A549 (cell line): ENCODE results near the gene KCNIP4.

Source experiments
- CEBPB ChIP-seq, 2 experiments: fragments of >200 bp in 1 of 2; sonication (Bioruptor Twin) in 1 of 2; formaldehyde crosslinking in 1 of 2; IDR thresholded peaks; 2 replicates each; pipeline ENCODE4 v1.6.1; 2012 to 2016
- CTCF ChIP-seq: fragments of >200 bp; sonication (Bioruptor Twin); formaldehyde crosslinking; IDR thresholded peaks from 3 replicates; pipeline ENCODE4 v1.5.1; 2016
- EP300 ChIP-seq, 2 experiments: fragments of >200 bp; sonication (Bioruptor Twin); formaldehyde crosslinking; IDR thresholded peaks; 2 replicates in 1 of 2; 3 replicates in 1 of 2; pipeline ENCODE4 v1.6.1; 2016 to 2017
- FOXS1 ChIP-seq: fragments of 250-450 bp; sonication (Bioruptor Pico); IDR thresholded peaks from 2 replicates; pipeline ENCODE4 v1.5.0; 2020; ENCODE audit warnings: mild to moderate bottlenecking, moderate library complexity
- HDAC2 ChIP-seq: fragments of 200-600 bp; sonication (generic); IDR thresholded peaks from 2 replicates; pipeline ENCODE4 v1.6.1; 2016
- MAZ ChIP-seq: fragments of 150-350 bp; IDR thresholded peaks from 2 replicates; pipeline ENCODE4 v1.6.1; 2014; ENCODE audit warnings: antibody characterized with exemption, low read depth, low read length, borderline replicate concordance
- POLR2A ChIP-seq: IDR thresholded peaks from 2 replicates; pipeline ENCODE4 v1.6.1; 2012; ENCODE audit warnings: mild to moderate bottlenecking, low read length
- REST ChIP-seq: fragments of 200-600 bp; sonication (generic); IDR thresholded peaks from 2 replicates; pipeline ENCODE4 v1.6.1; 2016; ENCODE audit warnings: antibody characterized with exemption, mild to moderate bottlenecking, moderate library complexity
- SMC3 ChIP-seq: fragments of >200 bp; sonication (Bioruptor Twin); formaldehyde crosslinking; IDR thresholded peaks from 3 replicates; pipeline ENCODE4 v1.6.1; 2018; ENCODE audit warnings: inconsistent platforms

GRCh38 chr4:21203416-21203815 lies 745.2 kb downstream of the KCNIP4 start:
- TF ChIP-seq REST (no peak), HDAC2 (no peak), CEBPB (IDR thresholded peaks at IDR 0.05) (no peak), CTCF (no peak), SMC3 (no peak), POLR2A (no peak), EP300 (IDR thresholded peaks at IDR 0.05) (no peak), MAZ (no peak), FOXS1 (CRISPR knock-in tag) (no peak)
